OCI-LY3 (cell line): ENCODE data around the gene CDC25B.

Source experiments
- EZH2phosphoT487 ChIP-seq: fragments of 200-600 bp; shearing (Covaris generic); IDR thresholded peaks from 2 replicates; pipeline ENCODE4 v1.6.1; 2018; ENCODE audit warnings: antibody characterized with exemption, mixed run types, low read depth
- TF ChIP-seq, protein P1 (sequence below): fragments of 200-600, 300-600 bp; sonication (generic); IDR thresholded peaks from 2 replicates; pipeline ENCODE4 v1.5.1; 2014; ENCODE audit warnings: antibody characterized with exemption, low read length, low read depth

DNA sequence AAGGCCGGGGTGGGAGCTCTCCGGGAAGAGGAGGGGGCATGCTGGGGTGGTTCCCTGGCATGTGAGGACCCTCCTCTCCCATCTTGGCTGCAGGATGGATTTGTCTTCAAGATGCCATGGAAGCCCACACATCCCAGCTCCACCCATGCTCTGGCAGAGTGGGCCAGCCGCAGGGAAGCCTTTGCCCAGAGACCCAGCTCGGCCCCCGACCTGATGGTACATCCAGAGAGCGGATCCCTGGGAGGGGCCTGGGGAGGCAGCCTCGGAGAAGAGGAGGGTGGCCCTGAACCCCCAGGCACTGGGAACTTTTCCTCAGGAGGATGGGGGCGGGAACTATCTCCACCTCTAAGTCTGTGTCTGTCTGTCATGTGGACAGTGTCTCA is 4.8 kb downstream of the CDC25B start:
- TF ChIP-seq, protein P1, sequence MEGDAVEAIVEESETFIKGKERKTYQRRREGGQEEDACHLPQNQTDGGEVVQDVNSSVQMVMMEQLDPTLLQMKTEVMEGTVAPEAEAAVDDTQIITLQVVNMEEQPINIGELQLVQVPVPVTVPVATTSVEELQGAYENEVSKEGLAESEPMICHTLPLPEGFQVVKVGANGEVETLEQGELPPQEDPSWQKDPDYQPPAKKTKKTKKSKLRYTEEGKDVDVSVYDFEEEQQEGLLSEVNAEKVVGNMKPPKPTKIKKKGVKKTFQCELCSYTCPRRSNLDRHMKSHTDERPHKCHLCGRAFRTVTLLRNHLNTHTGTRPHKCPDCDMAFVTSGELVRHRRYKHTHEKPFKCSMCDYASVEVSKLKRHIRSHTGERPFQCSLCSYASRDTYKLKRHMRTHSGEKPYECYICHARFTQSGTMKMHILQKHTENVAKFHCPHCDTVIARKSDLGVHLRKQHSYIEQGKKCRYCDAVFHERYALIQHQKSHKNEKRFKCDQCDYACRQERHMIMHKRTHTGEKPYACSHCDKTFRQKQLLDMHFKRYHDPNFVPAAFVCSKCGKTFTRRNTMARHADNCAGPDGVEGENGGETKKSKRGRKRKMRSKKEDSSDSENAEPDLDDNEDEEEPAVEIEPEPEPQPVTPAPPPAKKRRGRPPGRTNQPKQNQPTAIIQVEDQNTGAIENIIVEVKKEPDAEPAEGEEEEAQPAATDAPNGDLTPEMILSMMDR: no peak
- no peak for TF ChIP-seq EZH2phosphoT487
